NCI-H1105 treated with DMSO at 0.1 percent for 48 hours (cell line): Measurements from ENCODE around the gene PAK4.
A peak's percentile ranks its signal among the peaks of the same experiment; 100 is the strongest.
"Not testable (repeated sequence)": the region's sequence is repeated elsewhere in the genome, so short reads cannot be mapped to it uniquely, and the experiment has no call there.

Source experiments
- DNase-seq: peaks from one replicate; lab custom pipeline; 2025; lab: John Stamatoyannopoulos, UW

The PAK4 gene

DNA sequence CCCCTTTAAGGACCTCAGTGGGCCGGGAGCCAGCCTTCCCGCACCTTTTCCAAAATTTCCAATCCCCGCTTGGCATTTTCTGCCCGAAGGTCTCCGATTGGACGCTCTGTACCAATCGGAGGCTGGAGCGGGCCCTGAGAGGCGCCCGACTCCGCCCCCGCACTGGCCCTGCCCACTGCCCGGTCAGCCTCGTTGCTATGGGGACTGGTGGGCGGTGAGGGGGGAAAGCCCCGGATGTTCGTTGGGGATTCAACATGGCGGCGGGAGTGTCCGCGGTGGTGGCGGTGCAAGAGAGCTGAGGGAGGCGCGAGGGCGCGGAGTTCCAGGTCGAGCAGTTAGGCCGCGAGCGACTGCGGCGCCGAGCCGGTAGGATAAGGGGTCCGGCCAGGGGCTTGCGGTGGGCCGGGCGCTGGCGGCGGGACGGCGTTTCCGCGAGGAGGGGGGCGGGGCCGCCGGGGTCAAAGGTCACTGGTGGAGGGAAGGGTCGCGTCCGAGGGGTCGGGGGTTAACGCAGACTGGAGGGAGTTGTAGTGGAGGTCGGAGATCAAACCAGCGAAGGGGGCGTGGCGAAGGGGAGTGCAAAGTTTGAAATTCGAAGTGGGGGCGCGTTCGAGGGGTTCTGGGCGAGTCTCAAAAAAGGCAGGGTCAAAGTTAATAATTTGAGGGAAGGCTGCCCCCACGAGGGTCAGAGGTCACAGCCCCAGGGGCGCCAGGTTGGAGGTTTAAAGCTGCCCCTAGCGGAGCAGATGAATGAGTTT lies at the start of gene PAK4:
TSS of gene PAK4 (plus strand) at position 233 of the 758 bp plus-strand sequence. CDS start 43,768 bp downstream, outside the sequence.
- DNase-seq = peak; percentile 96

DNA sequence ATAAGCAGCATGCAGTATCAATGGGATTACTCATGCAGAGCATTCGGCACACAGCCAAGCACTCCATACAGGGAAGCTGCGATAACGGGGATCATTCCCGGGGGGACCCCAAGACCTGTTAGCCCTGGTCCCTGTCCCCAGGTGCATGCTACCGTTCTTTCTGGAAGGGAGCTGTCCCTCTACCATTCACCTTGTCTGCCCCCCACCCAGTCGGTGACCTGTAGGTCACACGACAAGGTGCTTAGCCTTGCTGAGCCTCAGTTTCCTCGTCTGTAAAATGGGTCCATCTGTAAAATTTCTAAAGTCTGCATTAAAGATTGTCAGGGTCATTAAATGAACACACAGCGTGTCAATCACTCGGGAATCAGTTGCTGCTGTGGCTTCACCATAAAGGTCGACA lies 48.3 kb upstream of the PAK4 start:
- DNase-seq = no peak

DNA sequence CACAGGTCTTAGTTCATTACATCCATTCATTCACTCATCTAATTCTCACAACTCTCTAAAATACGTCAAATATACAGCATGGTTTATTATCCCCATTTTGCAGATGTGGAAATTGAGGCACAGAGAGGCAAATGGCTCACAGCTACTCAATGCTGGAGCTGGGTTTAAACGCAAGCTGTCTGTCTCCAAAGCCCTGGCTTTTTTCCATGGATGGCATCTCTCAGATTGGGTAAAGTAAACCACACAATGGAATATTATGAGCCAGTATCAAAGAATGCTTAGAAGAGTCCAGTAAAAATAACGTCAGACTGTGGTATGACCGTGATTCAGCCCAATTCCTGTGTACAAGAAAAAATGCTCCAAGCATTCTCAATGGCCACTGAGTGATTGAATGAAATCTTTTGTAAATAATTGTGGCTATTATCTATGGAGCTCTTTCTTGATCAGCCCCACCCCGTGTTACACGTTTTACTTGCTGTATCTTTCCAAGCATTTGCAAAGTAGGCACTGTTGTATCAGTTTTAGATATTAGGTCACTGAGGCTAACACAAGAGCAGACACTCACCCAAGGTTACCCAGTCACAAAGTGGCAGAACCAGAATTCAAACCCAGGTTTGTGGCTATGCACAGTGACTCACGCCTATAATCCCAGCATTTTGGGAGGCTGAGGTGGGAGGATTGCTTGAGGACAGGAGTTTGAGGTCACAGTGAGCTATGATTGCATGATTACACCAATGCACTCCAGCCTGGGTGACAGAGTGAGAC lies 47.0 kb upstream of the PAK4 start:
- no peak for DNase-seq

DNA sequence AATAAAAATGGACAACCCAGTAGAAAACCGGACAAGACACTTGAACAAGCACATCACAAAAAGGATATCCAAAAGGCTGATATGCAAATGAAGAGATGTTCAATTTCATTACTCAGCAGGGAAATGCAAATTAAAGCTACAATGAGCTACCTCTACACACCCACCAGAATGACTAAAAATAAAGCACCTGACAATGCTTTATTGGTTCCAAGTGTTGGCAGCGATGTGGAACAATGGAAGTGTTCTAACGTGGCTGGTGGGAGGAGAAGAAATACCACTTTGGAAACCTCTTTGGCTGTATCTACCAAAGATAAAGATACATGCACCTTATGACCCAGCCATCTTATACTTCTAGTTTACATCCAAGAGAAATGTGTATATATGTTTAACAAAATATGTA lies 45.2 kb upstream of the PAK4 start:
- no peak for DNase-seq

DNA sequence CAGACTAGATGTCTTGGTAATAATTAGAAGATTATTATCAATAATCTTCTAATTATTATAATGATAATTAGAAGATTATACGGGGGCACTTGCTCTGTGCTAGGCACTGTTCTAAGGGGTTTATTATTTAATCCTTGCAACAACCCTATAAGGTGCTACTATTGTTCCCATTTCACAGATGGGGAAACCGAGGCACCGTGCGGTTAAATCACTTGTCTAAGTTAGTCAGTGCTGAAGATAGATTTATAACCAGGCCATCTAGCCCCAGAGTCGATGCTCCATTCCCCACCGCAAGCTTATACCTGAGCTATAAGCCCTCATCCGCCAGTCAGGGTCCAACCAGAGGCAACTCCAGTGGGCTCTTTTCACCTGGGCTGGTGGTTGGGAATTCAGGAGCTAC lies 43.4 kb upstream of the PAK4 start:
- DNase-seq = no peak

DNA sequence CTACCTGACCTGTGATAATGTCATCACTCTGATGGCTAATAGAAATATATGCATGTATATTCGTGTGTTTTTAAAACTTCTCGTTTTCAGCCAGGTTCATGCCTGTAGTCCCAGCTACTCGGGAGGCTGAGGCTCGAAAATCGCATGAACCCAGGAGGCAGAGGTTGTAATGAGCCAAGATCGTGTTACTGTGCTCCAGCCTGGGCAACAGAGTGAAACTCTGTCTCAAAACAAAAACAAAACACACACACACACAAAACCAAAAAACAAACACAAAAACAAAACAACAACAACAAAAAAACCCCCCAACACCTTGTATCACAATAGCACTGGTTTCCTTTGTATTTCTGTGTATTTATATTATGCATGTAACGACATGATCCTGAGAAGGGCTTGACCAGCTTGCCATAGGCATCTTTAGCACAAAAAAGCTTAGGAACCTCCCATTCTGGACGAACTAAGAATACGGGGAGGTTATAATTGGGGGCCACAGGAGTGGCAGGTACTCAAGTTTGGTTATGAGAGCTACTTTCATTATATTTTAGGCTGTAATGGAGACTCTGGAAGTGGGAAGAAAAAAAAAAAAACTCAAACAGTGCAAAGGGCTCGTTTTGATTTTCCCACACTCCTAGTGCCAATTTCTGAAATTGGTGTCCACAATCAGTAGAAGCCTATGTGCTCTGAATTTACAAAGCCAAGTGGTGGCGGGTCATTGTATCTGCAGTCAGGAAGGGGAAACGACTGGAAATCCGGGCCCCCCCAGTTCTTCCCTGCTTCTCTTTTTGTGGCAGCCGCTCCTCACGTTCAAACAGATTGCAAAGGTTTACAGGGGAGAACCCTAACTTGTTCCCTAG lies 42.6 kb upstream of the PAK4 start:
- no peak for DNase-seq

DNA sequence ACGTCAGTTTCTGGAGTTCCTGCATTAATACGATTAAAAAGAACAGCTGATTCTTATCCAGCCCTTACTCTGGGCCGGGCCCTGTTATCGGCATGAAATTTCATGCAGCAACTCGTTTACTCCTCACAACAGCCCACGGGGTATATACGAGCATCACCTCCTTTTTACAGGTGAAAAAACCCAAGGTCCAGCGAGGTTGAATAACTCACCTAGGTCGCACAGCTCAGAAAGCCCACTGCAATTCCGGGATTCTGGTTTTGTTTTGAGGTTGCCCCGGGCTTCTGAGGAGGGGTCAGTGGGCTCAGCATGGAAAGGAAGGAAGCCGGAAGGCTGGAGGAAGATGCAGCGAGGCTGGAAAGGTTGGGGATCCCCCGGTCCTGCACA lies 42.0 kb upstream of the PAK4 start:
- DNase-seq = no peak

DNA sequence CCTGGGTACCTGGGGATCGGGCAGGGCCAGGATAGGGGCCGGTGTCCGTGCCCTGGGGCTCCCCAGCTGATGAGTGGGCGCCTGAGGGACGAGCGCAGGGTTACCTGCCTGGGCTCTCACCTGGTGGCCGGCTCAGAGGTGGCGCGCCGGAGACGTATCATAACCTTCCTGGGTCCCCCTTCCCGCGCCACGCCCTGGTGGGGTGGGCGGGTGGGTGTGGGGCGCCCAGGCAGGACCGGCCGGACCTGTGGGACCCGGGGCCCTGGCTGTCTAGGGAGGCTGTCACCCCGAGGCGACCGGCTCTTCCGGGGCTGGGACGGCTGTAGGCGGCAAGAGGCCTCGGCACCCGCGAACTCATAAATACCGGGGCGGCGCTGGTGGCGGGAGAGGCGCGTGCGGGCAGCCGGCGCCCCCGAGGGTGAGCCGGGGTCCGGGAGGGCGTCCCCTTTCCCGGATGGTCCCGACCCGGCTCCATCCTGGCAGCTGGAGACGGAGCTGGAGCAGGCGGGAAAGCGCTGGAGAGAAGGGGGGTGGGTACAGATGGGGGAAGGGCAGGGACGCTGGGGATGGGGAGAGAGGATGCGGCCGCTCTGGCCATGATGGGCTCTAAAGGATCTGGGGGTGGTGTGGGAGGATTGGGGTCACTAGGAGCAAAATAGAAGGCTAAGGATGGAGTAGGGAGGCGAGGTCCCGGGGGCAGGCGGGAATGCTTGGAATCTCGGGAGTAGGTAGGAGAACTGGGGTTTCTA lies 41.4 kb upstream of the PAK4 start, which contains the start of gene ACP7:
TSS of gene ACP7 (plus strand) at position 386 of the 749 bp plus-strand sequence. CDS start 902 bp downstream, outside the sequence.
- DNase-seq = no peak

DNA sequence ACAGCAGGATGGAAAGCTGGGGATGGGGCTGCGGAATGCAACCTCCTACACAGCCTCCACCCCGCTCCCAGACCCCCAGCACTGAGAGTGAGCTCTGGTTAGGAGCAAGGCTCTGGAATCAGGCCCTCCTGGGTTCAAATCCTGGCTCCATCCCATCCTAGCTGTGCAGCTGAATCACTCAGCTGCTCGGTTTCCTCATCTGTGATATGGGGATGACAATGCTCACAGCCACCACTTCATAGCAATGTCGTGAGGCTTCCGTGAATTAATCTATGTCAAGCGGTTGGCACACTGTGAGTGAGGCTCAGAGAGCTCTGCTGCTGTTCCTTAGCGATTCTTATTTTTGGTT lies 40.9 kb upstream of the PAK4 start:
- DNase-seq = no peak

DNA sequence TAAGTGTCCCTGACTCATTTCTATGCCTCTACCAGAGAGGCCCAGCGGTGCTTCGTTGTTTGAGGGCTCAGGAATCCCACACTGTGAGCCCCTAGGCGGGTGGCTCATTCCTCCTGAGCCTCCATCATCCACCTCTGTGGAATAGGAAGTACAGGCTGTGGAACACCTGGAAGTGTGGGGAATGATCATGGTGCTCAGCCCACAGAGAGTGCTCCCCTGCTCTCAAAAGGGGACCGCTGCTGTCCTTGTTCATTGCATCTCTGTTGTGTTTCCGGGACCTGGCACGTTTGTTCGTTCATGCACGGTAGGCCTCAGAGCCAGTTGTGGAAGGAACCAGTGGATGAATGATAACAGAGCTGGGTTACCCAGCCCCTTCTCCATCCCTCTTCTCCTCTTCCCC lies 40.2 kb upstream of the PAK4 start:
- no peak for DNase-seq

DNA sequence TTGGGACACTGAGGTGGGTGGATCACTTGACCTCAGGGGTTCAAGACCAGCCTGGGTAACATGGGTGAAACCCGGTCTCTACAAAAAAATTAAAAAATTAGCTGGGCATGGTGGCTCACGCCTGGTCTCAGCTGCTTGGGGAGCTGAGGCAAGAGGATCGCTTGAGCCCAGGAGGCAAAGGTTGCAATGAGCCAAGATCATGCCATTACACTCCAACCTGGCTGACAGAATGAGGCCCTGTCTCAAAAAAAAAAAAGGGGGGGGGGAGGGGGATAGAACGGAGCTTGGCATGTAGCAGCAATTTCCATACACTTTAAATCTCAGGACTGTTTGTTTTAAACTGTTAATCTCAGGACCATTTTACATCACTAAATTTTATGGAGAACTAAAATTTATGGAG lies 39.2 kb upstream of the PAK4 start:
- no peak for DNase-seq

DNA sequence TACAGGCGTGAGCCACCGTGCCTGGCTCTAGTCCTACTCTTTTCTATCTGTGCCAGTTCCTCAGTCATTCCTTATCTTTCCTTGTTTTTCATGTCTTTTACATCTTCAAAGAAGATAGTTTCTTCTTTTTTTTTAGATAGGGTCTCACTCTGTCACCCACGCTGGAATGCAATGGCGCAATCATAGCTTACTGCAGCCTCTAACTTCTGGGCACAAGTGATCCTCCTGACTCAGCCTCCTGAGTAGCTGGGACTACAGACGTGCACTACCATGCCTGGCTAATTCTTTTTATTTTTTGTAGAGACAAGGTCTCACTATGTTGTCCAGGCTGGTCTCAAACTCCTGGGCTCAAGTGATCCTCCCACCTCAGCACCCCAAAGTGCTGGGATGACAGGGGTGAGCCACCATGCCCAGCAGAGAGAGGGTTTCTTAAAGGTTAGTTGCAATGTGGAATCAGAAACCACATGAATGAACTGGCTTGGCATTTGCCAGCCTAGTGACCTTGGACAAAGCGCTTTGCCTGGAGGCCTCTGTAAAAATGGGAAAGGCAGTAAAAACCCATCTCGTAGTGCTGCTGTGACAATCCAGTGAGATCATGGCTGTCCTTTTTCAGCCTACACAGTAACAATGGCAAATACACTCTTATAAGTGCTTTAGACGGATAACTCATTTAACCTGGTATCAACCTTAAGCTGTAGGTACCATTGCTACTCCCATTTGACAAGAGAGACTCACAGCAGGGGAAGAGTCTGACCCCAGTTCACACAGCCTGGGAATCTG lies 37.5 kb upstream of the PAK4 start:
- DNase-seq = no peak

DNA sequence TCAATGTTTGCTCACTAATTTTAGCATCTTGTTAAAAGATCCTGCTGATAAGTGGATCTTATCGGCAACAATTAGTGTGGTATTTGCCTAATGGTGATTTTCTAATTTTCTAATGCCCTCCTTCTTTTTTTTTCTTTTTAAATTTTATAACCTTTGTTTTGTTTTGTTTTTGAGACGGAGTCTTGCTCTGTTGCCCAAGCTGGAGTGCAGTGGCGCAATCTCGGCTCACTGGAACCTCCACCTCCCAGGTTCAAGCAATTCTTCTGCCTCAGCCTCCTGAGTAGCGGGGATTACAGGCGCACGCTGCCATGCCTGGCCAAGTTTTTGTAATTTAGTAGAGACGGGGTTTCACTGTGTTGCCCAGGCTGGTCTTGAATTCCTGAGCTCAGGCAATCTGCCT lies 35.6 kb upstream of the PAK4 start:
- not testable (repeated sequence) for DNase-seq

DNA sequence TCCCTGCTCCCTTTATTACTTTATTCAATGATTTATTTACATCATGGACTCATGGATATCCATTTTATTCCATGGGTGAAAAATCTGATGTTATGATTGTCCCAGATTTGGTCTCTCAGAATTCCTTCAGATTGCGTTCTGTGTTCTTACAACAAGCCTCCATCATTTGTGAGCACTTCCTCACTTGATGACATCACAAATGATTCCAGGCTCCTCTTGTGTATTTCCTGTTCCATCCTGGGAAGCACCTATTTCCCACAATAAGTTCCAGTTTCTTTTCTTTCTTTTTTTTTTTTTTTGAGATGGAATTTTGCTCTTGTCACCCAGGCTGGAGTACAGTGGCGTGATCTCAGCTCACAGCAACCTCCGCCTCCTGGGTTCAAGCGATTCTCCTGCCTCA lies 34.7 kb upstream of the PAK4 start:
- no peak for DNase-seq

DNA sequence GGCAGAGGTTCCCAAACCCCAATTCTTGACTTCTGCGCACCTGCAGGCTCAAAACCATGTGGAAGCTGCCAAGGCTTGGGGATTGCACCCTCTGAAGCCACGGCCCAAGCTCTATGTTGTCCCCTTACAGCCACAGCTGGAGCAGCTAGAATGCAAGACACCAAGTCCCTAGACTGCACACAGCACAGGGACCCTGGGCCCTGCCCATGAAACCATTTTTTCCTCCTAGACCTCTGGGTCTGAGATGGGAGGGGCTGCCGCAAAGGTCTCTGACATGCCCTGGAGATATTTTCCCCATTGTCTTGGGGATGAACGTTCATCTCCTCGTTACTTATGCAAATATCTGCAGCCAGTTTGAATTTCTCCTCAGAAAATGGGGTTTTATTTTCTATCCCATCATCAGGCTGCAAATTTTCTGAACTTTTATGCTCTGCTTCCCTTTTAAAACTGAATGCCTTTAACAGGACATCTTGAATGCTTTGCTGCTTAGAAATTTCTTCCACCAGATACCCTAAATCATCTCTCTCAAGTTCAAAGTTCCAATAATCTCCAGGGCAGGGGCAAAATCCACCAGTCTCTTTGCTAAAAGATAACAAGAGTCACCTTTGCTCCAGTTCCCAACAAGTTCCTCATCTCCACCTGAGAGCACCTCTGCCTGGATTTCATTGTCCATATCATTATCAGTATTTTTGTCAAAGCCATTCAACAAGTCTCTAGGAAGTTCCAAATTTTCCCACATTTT lies 29.6 kb upstream of the PAK4 start:
- DNase-seq = not testable (repeated sequence)

DNA sequence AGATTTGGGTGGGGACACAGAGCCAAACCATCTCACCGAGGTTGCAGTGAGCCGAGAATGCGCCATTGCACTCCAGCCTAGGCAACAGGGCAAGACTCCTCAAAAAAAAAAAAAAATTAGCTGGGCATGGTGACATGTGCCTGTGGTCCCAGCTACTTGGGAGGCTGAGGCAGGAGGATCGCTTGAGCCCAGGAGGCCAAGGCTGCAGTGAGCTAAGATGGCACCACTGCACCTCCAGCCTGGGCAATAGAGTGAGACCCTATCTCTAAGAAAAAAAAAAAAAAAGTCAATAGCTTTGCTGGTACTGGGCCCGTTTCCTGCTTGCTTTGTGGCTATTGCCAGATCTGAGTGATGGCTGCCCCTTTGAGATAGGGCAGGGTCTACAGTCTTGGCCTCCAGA lies 28.3 kb upstream of the PAK4 start:
- DNase-seq = no peak

DNA sequence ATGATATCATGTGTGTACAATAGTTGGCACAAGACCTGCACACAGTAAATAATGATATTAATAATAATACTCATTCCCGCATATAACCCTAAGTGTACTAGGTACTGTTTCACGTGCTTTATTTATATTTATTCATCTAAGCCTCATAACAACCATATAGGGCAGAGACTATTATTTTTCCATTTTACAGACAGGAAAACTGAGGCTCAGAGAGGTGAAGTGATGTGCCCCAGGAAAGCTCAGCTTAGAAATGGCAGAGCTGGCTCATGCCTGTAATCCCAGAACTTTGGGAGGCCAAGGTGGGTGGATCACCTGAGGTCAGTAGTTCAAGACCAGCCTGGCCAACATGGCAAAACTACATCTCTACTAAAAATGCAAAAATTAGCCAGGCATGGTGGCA lies 27.9 kb upstream of the PAK4 start:
- DNase-seq = no peak

DNA sequence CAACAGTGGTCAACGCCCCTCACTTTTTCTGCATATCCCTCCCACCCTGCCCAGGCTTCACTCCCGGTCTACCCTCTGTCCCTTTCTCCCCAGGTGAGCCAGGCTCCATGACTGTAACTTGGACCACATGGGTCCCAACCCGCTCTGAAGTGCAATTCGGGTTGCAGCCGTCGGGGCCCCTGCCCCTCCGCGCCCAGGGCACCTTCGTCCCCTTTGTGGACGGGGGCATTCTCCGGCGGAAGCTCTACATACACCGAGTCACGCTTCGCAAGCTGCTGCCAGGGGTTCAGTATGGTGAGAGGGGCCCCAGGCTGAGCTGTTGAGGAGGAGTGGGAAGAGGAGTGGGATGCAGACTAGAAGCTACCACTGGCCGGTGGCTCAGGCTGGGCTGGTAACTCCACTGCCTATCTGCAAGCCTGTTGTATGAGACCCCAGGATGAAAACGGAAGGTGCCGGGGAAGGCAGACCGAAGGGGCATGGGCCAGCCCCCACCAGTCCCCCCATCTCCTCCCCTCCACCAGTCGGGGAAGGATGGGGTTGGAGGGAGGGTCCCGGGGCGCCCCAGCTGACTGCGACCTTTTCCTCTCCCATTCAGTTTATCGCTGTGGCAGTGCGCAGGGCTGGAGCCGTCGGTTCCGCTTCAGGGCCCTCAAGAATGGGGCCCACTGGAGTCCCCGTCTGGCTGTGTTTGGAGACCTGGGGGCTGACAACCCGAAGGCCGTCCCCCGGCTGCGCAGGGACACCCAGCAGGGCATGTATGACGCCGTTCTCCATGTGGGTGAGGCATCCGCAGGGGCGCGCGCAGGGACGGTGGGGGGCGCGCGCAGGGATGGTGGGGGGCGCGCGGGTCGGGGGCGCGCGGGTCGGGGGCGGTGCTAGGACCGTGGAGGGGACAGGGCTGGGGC lies 27.0 kb upstream of the PAK4 start:
- DNase-seq = no peak

DNA sequence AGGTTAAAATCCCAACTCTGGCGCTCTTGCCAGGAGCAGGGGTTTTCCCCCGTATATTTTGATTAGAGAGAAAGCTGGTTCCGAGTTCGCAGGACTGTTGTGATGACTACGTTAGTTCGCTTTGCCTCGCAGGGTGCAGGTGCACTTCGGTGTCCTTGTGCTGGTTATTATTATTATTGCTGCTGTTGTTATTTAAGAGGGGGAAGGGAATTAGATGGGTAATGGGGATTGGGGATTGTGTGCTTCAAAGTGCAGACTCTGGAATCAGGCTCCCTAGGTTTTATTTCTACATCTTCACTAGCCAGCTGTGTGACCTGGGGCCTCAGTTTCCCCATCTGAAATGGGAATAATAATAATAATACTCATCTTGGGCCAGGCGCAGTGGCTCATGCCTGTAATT lies 26.2 kb upstream of the PAK4 start:
- DNase-seq = no peak
